H4 (cell line): Measurements from ENCODE around the gene TSPAN11. TPM values are rescaled to one million over a fixed set of nuclear protein-coding genes. Genes with fewer than 3 reads are reported as not detected.

ENCODE experiments used
- DNase-seq: peaks from one replicate; pipeline ENCODE4 v3.0.0-alpha.2; 2015; ENCODE audit warnings: low spot score
- total RNA-seq: library from RNA; depleted of rRNA; stranded (reverse); fragments of >200 nt; shearing (Covaris generic); gene quantifications from 2 replicates; pipeline ENCODE4 v1.2.3, GENCODE V29; 2014

Gene TSPAN11
- total RNA-seq, 1 experiment from 2014 or later, result 0.70 TPM

GRCh38 chr12:30959778-30960177 lies 33.2 kb downstream of the TSPAN11 start:
- no peak for DNase-seq

- DNase-seq, result no peak
Observed at GRCh38 chr12:30961030-30961429, 34.5 kb downstream of the TSPAN11 start.

DNA sequence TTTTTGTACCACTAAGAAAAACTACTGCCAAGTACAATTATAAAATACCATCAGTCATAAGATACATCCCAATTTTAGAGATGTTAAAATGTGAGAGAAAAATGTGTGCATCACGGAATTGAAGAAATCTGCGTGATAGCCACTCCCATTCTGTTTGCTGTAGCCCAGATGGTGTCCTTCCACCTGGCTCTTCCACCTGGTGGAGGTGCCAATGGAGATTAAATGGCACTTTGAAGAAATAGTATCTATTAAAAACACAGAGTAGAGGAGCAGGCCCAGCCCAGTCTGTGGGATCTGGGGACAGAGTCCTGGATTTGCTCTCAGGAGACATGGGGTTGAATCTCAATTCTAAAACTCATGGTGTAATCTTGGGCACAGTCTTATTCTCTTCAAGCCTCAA lies 35.5 kb downstream of the TSPAN11 start:
- DNase-seq, result no peak

DNA sequence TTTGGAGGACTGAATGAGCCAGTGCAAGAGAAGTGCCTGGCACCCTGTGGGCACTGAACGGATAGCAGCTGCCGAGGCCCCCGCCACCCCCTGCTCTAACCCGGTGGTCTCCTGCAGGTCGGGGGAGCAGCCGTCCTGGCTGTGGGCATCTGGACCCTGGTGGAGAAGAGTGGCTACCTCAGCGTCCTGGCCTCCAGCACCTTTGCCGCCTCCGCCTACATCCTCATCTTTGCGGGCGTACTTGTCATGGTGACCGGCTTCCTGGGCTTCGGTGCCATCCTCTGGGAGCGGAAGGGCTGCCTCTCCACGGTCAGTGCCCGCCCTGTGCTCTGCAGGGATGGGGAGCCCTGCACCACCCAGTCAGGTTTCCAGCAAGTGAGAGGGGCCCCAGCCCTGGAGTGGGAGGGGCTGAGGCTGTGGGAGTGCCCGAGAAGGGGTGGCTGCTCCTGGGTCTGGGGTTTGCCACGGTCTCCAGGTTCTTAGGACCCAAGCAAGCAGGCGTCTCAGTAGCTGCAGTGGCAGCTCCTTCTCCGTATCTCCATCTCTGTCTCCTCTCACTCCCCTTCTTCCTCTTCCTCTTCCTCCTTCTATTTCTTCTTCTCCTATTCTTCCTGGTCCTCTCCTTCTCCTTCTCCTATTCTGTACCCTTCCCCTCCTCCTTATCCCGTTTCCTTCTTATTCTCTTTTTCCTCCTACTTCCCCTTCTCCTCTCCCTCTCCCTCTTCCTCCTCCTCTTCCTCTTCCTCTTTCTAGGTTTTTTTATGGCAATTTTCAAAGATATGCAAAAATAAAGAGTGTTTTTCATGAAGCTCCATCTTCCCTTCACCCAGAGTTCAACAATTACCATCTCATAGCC lies 37.4 kb downstream of the TSPAN11 start:
- DNase-seq, result no peak

- no peak for DNase-seq
Observed at GRCh38 chr12:30964896-30965612, 38.5 kb downstream of the TSPAN11 start.

- DNase-seq, result no peak
Observed at GRCh38 chr12:30965613-30965985, 39.1 kb downstream of the TSPAN11 start.

- no peak for DNase-seq
Observed at GRCh38 chr12:30967026-30967425, 40.5 kb downstream of the TSPAN11 start.

- DNase-seq, result no peak
Observed at GRCh38 chr12:30968211-30968610, 41.7 kb downstream of the TSPAN11 start.

DNA sequence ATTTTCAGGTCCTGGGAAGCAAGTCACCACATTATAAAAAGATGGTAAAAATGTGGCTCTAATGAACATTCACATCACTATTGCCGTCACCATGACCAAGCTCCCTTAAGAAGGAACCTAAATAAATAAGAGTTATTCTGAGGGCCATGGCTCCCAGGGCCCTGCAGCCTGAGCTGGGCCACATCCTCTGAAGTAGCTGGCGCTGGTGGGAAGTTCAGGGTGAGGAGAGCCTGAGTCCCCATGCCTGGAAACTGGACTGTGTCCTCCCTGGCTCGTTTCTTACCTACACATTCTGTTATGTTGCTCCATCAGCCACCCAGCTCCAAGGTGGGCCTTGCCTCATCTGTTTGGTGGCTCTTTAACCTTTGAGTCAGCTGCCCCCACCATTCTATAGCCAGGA lies 42.5 kb downstream of the TSPAN11 start:
- DNase-seq, result no peak

DNA sequence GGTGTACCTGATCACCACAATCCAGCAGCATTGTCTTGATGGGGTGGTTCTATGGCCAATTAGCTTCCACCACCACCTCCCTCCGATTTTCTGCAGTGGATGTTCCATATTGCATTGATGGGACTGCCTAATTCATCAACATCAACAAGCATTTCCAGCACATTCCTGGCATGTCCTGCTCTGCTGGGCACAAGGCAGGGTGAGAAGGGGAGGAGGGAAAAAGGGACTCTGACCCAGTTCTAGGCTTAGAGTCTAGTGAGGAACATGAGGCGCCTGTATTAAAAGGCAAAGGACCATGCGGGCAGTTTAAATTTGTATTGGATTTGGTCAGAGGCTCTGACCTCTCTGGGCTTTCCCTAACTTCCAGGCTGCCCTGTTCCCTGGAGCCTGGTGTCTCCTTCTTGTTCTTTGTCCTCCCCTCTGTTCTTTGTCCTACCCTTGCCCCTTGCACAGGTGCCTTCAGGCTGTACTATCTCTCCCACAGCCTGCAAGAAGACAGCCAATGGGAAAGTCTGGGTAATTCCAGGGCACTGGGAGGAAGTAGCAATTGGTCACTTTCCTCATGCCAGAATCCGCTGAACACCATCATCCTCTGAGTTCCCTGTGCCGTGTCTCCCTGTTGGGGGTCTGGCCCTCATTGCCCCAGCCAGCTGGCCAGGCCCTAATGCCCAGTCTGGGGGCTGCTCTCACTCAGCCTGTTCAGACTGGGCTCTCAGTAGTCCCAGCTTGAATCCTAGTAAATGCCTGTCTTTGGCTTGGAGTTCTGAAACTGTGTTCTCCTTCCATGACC lies 43.3 kb downstream of the TSPAN11 start:
- DNase-seq, result no peak

- no peak for DNase-seq
Observed at GRCh38 chr12:30970559-30971197, 44.1 kb downstream of the TSPAN11 start.

DNA sequence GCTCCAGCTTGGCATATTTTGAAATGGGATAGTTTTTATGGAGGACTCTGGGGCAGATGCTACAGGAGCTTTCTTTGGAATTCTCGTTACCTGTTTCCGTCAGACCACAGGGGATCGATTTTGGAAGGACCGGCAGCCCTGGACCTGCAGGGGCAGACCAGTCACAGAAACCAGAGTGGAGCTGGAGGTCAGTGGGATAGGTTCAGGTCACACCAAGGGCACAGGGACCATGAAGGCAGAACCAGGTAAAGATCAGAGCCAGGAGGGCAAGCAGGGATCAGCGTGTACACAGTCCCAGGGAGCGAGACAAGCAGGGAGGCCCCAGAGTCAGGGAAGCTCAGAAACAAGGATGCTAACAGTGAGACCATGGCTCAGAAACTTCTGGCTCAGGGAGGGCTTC lies 45.5 kb downstream of the TSPAN11 start:
- no peak for DNase-seq

DNA sequence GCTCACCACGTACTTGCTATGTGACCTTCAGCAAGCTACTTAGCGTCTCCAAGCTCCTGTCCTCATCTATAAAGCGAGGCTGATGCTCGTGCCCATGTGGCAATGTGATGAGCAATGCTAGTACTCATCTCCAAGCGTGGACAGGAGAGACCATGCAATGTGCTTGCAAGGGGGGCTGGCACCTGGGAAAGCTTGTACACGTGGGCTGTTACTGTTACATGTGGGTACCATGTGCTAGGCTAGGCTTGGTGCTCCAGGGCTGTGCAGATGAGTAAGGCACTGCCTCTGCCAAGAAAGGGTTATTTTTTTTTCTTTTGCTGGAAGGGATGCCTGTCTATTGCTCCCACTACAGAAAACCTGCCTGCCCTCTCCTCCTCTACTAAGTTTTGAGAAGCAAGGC lies 46.6 kb downstream of the TSPAN11 start:
- DNase-seq, result no peak

DNA sequence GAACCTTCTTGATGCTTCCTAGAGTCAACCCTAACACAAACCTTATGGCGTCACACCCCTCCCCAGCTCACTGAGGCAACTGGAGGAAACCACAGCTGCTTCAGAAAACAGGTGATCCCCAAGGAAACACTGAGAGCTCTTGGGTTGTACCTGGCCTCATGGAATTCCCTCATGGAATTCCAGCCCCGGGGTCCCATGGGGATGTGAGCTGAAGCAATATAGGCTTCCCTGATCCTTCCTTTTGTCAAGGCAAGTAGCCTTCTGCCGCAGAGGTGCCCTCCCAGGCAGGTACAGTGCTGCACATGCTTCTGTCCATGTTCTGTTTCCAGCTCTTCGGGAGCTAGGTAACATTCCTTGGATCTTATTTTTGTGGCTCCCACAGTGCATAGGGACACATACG lies 47.3 kb downstream of the TSPAN11 start:
- DNase-seq, result no peak

DNA sequence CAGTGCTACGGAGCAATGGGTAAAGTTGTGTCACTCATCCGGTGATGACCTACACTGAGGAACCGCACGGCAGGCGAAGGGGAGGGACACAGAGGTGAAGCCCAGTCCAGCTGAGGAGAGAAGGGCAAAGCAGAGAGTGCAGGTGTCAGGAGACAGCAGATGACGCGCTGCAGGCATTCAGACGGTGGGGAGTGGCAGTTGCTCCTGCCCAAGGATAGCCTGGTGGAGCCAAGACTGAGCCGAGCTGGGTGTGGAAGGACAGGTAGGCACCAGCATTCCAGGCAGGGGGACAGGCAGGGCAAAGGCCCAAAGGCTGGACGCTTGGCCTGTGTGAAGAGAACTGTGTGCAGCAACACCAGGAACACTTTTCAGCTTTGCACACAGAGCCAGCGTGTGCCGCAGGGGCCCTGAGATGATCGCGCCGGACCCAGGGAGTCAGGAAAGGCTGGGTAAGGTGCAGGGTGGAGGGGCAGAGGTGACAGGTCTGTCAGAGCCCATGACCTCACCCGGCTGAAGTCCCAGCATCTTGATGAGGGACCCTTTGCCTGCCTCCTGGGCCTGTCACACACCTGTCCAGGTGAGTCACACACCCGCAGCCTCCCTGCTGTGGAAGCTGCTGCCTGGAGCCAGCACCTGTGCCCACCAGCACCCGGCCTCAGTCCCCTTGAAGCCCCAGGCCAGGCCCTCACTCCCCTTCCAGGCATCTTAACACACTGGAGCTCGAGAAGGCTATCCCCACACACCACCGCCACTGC lies 48.4 kb downstream of the TSPAN11 start:
- no peak for DNase-seq

DNA sequence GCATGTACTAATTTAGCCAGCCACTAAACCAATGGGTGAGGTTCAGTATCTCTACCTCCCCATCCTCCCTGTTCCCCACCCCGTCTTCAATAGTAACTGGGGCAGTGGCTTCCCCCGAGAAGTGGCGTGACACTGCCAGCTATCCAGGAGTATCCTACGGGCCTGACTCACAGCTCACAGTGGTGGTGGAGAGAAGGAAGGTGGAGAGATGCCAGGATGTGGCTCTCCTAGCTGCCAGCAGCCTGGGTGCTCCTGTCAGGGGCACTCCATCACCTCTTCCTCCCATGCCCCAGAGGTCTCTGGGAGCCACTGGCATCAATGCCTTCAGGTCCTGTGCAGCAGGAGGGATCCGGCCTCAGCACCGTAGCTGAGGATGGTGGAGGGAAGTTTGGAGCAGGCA lies 49.0 kb downstream of the TSPAN11 start:
- no peak for DNase-seq

DNA sequence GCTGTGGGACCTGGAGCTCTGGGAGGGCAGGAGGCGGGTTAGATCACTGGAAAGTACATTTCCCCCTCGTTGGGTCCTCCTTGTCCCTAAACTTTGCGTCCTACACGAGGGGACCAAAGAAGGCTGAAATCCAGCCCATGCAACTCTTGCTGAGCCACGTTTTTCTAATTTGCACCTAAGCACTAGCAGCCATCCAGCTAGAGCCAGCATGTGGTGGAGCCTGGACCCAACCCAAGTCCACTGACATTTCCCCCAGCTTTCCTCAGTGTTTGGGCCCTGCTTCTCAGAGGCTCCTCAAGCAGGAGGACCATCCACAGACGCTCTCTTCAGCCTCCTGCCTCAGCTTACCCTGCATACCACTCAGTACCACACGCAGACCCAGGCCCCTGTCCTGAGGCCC lies 49.7 kb downstream of the TSPAN11 start:
- DNase-seq, result no peak

GRCh38 chr12:30977124-30977523 lies 50.6 kb downstream of the TSPAN11 start:
- DNase-seq, result no peak

GRCh38 chr12:30977537-30978349 lies 51.2 kb downstream of the TSPAN11 start:
- no peak for DNase-seq

DNA sequence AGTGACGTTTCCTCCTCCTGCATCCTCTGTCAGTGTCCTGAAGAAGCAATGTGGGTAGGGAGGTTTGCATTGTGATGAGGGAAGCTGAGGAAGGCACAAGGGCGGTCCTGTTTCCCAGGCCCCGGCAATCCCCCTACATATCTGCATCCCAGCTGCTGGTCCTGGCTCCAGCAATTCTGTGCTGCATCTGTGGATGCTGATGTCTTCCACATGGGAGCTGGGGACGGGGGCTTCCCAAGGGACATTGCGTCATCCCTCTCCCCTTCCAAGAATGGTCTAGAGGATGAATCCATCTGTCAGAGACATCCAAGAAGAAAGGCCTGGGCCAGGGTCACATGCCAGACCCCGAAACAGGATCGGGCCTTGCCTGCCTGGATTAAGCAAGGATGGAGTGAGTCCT lies 52.1 kb downstream of the TSPAN11 start:
- no peak for DNase-seq
